HG02588 (cell line): ENCODE data around the gene MFN2.
"Not testable (repeated sequence)": the region's sequence is repeated elsewhere in the genome, so short reads cannot be mapped to it uniquely, and the experiment has no call there.

Experiments used
- ATAC-seq: cut with Tn5 transposase; IDR thresholded peaks from one replicate; pipeline ENCODE4 v1.9.1; 2021; ENCODE audit warnings: mild to moderate bottlenecking, moderate library complexity; ENCODE audit not compliant: unreplicated experiment

The MFN2 gene

DNA sequence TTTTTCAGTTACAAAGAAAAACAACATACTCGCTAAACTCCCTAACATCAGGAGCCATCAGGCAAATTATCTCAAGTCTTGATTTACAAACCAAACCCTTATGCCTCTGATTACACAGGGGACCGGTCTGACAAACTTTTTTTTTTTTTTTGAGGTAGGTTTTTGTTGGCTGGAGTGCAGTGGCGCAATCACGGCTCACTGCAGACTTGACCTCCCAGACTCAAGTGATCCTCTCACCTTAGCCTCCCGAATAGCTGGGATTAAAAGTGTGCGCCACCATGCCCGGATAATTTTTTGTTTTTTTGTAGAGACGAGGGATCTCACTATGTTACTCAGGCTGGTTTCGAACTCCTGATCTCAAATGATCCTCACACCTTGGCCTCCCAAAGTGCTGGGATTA lies 35.3 kb downstream of the MFN2 start:
- ATAC-seq = no peak

DNA sequence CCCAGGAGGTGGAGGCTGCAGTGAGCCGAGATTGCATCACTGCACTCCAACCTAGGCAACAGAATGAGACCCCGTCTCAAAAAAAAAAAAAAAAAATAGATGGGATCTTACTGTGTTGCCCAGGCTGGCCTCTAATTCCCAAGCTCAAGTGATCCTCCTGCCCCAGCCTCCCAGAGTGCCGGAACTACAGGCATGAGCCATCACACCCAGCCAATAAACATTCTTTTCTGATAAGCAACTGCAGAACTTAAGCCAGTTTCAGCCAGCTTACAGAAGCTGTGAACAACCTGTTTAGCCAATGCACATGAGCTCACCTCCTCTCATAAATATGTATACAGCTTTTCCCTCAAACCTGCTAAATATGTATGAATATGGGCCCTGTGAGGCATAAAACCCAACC lies 35.9 kb downstream of the MFN2 start:
- ATAC-seq = no peak

DNA sequence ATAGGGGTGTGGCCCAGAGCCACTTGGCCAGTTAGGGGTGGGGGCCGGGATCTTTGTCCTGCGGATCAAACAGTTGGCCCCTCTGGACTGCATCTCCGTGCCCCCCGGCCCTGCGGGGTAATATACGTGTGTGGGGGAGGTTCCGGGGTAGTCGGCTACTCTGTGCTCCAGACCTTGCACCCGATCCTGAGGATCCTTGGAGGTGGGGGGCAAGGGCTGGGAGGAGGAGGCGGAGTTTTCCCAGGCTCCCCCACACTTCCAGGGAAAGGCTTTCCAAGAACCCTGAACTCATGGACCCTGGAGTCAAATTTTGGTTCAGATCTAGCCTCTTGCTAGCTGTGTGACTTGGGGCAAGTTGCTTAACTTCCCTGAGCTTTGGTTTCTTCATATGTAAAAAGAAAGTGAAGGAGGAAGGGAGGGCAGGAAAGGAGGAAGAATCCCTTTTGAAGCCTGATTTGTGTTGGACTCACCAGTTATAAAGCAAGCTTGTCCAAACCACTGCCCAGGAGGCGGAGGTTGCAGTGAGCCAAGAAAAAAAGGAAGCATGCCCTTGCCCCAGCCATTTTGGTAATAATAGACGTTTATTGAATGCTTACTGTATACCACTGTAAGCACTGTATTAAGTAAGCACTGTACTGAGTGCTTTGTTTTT lies 39.7 kb downstream of the MFN2 start:
- no peak for ATAC-seq

DNA sequence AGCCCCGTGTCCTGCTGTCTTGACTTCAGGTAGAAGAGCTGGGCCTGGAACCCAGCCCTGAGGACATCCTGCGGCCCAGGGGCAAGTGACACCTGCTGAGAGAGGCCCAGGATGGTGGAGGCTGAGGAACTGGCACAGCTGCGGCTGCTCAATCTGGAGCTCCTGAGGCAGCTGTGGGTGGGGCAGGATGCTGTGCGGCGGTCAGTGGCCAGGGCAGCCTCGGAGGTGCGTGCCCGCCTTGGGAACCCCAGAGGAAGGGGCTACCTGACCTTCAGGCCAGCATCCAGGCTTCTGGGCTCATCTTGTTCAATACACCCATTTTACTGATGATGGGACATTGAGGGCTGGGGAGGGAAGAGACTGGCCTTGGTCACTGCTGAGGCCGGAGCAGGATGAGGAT lies 41.4 kb downstream of the MFN2 start:
- ATAC-seq = no peak

DNA sequence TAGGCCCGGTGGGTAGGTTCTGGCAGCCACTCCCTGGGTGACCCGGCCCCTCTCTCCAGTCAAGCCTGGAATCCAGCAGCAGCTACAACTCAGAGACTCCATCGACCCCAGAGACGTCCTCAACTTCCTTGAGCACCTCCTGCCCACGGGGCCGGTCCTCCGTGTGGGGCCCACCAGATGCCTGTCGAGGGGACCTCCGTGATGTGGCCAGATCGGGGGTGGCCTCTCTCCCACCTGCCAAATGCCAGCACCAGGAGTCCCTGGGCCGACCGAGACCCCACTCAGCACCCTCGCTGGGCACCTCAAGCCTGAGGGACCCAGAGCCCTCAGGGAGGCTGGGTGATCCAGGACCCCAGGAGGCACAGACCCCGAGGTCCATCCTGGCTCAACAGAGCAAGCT lies 41.8 kb downstream of the MFN2 start:
- no peak for ATAC-seq

DNA sequence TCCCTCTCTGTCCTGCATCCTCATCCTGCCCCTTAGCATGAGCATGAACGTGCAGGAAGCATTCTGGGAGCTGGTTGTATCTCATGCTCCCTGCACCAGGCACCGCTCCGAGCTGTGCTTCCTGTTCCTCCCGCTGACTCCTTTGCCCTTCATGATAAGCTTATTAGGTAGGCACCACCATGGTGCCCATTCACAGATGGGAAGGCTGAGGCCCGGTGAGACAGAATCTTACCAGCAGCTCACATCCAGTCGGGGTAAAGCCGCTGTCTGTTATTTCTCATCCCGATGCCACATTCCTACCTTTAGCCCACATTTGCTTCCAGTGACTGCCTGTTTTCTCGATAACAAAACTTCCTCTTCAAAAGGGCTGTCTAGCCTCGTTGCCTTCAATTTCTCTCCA lies 46.3 kb downstream of the MFN2 start:
- no peak for ATAC-seq

DNA sequence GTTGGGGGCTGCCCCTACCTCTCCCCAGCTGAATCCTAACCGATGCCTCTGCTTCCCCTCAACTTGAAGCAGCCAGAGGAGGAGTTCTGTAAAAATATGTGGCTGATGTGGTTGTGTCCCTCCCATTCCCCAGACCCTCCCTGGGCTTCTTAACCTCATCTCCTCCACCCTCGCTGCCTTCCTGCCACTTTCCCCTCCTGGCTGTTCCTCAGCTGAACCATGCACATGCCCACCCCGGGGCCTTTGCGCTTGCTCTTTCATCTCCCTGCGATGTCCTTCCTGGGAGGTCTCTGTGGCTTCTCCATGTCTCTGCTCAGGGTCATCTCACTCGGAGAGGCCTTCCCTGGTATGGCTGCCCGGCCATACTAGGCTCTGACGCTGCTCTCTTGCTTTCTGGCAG lies 48.0 kb downstream of the MFN2 start:
- no peak for ATAC-seq

DNA sequence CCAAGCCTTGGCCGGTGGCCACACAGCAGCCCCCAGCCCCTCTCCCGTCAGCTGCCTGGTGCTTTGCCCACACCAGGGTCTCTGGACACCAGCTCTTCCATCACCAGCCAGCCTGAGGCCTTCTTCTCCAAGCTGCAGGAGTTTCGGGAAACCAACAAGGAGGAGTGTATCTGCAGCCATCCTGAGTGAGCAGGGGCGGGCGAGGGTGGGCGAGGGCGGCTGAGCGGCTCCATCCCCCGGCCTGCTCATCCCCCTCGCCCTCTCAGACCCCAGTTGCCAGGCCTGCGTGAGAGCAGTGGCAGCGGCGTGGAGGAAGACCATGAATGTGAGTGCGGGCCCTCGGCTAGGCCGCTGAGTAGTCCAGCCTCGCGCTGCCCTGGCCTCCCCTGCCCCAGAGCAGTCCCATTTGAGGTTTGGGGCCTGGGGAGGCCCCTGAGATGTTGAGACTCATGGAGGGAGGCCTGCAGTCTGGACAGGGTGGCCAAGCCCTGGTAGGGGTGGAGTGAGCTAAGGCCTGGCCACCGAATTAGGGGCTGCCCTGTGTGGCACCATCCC lies 48.8 kb downstream of the MFN2 start:
- no peak for ATAC-seq

DNA sequence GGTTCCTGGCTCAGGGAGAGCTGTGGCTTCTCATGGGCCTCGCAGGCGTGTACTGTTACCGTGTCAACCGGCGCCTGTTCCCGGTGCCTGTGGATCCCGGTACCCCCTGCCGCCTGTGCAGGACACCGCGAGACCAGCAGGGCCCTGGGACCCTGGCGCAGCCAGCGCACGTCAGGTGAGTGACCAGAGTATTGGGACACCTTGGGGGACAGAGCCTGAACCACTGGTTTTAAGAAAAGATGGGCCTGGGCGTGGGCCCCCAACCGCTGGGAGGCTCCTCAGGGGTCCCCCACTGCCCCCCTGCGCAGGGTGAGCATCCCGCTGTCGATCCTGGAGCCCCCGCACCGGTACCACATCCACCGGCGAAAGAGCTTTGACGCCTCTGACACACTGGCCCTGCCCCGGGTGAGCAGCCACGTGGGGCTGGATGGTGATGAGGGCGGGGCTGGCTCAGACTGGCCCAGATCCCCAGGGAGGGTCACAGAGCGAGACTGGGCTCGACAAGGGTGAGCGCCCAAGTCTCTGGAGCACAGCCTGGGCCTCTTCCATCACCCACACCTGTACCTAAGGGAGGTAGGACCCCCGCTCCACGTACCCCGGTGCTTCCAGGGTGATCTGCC lies 49.6 kb downstream of the MFN2 start:
- ATAC-seq = no peak

DNA sequence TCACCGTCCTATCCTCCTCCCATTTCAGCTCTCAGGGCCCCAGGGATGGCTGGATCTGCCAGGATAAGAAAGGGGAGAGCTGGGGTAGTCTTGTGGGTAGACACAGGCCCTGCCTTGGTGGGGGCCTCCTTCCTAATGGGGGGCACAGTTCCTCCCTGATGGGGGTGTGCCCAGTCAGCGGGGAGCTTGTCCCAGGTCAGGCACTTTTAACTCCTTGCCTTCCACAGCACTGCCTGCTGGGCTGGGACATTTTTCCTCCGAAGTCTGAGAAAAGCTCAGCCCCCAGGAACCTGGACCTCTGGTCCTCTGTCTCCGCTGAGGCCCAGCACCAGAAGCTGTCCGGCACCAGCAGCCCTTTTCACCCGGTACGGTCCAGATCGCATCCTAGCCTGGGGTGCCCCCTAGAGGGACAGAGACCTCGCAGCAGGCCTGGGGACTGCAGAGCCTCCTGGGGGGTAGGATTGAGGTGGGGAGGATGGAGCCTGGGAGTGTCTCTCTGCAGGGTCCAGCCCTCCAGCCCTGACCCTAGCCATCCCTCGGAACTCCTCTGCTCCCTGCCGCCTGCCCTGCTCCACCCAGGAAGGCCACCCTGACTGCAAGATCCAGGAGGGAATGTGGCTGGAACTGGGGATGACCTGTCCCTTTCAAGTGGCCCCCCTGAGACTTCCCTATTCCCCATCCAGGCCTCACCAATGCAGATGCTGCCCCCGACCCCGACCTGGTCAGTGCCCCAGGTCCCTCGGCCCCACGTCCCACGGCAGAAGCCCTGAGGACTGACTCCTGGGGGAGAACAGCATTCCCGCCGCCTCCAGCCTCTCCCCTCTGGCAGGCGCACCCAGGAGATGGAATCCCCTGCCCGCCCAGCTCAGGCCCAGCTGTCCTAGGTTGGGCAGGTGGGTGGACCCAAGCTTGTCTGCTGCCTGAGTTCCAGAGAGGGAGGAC lies 51.1 kb downstream of the MFN2 start:
- no peak for ATAC-seq

DNA sequence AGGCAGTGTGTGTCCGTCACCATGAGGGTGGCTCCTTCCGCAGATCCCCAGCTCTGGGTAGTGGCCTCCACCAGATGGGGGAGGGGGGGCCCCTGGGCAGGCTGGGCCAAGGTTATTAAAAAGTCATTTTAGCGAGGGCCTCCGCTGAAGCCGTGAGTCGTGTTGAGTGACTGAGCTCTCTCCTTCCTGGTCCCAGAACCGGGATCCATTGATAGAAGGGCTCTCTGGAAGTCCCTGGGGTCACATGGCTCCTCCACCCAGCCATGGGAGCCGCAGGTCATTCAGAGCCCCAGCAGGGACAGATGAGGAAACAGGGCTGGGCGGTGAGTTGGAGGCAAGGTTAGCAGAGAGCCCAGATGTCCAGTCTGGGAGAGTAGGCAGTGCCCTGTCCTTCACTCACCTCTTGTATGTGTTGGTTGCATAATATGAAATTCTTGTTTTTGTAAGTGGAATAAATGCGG lies 51.9 kb downstream of the MFN2 start:
- ATAC-seq = no peak

DNA sequence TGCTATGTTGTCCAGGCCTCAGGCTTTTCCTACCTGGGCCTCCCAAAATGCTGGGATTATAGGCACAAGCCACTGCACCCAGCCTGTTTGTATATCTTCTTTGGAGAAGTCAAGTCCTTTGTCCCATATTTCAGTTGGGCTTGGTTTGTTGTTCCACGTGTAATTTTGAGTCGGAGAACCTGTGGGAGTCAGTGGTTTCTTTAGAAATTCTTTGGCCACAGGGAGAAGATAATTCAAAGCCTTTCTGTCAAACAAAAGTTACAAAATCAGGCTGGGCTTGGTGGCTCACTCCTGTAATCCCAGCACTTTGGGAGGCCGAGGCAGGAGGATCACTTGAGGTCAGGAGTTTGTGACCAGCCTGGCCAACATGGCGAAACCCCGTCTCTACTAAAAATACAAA lies 53.2 kb downstream of the MFN2 start:
- not testable (repeated sequence) for ATAC-seq

DNA sequence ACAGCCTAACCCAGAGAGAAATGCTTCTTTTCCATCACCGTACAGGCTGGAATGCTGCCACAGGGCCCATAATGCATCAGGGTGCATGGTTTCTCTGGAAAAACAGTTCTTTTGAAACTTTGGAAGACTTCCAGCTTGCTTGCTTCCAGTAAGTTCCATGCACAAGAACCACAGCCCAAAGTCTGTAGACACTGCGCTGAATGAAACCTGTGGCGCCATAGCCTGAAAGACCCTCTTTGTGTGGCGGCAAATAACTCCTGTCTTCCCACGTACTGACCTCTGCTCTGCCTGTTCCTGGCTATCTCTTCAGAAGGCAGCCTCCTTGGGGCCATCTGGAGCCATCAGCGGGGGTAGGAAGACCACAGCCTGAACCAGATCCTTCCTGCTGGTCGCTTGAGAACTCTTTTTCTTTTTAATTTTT lies 54.1 kb downstream of the MFN2 start:
- no peak for ATAC-seq

DNA sequence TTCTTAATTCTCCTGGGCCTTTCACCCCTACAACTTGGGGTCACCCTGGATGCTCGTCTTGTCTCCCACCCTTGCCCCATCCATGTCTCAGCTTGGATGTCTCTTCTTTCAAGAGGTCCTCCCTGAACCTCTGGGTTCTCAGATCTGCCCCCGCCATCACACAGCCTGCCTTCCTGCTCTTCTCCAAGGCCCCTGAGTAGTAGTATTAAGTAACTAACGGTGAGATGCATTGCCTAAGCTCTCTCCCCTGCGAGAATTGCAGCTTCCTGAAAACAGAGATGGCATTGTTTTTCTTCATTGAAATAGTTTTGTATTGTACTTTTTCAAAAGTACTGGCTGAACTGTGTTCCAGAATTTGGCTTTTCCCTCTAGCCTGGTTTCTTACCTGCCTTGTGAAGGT lies 55.1 kb downstream of the MFN2 start:
- ATAC-seq = no peak

DNA sequence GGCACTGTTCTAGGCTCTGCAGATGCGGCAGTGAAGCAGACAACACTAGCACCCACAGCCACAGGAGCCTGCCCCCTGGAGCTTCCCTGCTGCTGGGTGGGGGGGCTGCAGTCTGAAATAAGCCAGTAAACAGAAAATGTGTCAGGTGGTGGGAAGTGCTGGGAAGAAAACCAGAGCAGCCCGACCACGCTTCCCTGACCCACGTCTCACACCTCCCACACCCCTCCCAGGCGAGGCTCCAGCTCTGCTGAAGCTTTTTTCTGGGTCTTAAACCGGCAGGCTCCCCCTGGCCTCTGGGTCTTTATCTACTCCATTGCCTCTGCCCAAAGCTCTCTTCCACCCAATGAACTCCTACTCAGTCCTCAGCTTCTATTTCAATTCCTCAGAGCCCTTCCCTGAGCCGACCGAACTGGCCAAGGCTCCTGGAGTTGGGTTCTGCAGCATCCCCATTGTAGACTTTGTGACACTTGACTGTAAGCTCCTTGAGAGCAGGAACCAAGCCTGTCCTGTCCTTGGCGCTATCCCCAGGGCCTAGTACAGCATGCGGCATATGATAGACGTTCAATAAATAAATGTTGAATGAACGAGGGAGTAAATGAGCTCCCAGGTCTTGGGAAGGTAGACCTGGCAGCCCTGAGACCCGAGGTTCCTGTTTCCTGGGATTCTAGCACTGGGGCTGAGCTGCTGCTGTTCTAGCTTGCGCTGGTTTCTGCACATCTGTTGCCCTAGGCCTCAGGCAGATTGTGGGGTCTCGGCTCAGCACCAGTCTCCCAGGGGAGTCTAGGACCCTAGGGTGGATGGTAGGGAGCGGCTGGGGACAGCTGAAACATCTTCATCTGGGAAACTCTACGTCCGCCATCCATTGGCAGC lies 57.5 kb downstream of the MFN2 start:
- ATAC-seq = no peak

DNA sequence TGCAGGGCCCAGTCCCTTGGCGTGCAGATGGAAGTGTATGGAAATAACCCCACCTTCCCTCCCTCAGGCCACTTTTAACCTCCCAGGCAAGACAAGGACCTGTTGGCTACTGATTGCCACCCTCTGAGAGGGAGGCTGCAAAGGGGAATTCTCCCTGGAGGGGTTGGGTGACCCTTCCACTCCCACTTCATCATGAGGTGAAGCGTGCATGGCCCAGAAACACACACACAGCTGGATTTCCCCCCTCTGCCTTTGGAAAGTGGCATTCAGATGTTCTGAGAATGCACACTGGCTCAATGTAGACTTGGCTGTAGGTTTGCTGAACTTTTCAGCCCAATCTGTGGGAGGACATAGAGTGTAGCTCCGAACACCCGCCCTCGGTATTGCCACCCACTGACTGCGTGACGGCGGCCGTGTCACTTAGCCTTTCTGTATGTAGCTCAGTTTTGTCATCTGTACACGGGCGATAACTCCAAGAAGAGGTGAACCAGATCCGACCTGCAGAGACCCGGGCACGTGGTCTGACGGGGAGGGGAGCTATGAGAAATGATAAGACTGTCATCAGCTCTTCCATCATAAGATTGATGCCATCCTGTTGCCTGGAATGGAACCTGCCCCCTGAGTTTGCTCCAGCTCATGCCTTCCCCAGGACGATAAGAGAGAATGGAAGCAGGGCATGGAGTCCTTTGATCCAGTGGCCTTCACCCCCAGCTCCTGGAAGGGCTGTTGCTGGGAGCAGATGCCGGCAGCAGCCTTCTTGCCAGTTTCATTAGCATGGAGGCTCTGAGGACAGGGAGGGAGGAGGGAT lies 58.3 kb downstream of the MFN2 start:
- no peak for ATAC-seq

DNA sequence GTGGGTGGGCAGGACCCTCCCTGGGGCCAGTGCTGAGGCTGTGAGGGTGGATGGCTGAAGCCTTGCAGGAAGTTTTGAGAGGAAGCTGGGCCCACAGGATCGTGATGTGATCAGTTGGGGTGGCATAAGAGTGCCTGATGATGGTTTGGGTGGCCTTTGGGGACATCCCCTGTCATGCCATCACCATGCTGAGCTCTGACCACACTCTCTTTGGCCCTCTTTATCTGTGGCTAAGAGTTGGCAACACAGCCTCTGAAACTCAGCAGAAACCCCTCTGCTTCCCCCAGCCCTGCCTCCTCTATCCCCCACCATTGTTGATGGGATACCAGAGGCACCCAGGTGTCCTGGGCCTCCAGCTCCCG lies 58.9 kb downstream of the MFN2 start:
- ATAC-seq = no peak

DNA sequence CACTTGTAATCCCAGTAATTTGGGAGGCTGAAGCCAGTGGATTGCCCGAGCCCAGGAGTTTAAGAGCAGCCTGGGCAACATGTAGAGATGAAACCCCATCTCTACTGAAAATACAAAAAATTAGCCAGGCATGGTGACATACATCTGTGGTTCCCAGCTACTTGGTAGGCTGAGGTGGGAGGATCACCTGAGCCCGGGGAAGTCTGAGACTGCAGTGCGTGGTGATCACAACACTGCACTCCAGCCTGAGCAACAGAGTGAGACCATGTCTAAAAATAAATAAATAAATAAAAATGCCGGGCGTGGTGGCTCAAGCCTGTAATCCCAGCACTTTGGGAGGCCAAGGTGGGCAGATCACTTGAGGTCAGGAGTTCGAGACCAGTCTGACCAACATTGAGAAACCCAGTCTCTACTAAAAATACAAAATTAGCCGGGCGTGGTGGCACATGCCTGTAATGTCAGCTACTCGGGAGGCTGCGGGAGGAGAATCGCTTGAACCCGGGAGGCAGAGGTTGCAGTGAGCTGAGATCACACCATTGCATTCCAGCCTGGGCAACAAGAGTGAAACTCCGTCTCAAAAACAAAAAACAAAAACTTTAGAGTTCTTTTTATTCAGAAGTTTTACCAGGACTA lies 59.7 kb downstream of the MFN2 start:
- peak; percentile 28 for ATAC-seq

DNA sequence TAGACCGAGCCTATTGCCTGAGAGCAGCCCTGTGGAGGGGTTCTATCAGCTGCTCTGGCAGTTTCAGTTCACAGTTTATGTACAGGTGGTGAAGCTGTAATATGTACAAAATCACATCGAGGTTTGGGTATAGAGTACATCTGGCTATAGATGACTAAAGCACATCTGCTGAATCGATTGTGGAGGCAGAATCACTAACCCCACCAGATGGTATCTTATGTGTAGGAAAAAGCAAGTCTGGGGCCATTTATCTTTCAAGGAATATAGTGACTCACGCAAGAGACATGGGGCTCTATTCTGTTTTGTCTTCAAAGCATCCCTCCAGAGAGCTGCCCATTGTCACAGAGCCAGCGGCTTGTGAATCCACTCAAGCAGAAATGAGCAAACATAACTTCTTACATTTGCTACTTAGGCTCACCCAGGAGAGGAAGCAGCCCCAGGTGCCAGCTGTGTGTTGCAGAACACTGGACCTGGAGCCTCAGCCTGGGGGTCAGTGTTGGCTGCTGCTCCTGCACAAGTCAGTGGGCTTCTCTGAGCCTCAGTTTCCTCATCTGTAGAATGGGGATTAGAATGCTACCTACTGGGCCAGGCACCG lies 60.3 kb downstream of the MFN2 start:
- peak; percentile 53 for ATAC-seq
